Measurements from ENCODE around the gene WDFY2. TPM values are rescaled to one million over a fixed set of nuclear protein-coding genes. Genes with fewer than 3 reads are reported as not detected.
A peak's percentile ranks its signal among the peaks of the same experiment; 100 is the strongest.

Gene WDFY2
- total and polyA plus RNA-seq, 2 experiments from 2014 or later, result 6.9 to 14.2 TPM

DNA sequence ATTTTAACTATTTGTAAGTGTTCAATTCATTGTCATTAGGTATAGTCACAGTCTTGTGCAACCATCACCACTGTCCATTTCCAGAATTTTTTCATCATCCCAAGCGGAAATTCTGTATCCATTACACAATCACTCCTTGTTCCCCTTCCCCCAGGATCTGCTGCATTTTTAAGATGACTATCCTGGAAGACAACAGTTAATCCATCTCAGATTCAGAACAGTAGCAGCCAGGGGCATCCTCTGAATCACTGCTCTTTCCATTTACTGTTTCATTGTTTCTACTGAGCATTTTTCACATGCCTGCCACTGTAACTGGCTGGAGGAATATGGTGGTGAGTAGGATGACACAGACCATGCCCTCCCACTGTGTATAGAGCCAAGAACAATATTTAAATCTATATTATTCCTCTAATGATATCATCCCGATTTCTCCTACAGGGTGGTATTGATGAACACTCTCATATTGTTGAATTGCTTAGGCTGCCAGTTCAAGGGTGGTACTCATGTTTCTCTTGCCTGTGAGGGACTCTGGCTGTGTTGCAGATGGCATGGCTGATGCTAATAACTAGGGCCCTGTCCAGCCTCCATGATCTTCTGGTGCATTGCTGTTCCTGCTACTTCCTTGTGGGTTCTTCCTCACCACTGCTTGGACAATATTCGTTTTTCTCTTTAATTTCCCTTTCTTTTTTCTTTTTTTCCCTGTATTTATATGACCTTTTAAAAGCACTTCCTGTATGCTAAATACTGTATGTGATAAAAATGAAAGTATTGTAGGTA lies 59.0 kb downstream of the WDFY2 start:
- in situ Hi-C loops (cut with MboI), result no loop called here
- H3K4me1 ChIP-seq (ENCODE audit: insufficient read depth), result peaks cover 67% of the 10 kb centered on the region

DNA sequence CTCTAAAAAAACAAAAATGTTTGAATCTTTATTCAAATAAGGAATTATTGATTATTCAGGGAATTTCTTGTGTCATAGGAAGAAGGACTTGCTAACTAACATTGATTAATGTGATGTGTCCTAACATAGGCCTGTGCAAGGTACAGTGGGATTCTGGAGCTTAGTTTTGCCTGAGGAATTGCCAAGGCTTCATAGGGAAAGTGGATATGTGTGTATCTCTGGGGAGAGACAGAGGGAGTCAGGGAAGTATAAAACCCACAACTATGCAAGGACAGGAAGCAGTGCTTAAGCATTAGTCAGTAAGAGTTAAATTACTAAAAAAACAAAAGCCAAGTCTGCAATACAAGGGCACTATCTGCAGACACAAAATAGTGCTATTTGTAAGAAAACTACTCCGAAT lies 59.6 kb downstream of the WDFY2 start:
- H3K27me3 ChIP-seq (replicated peaks; ENCODE audit: insufficient read depth), result no peaks in the 10 kb centered on the region
- peak; percentile 94 for DNase-seq
- TF ChIP-seq EZH2 (IDR thresholded peaks at IDR 0.05; ENCODE audit: insufficient read depth, poor library complexity, severe bottlenecking) (no peak), EZH2phosphoT487 (IDR thresholded peaks at IDR 0.05; ENCODE audit: insufficient read depth, low read depth) (no peak)
- 0% methylated on average over 1 of the region's 1 CpG for WGBS, 2 experiments (ENCODE audit: low coverage in 1 of 2, low lambda C conversion rate in 2 of 2, missing lambda C conversion rate in 2 of 2)
- peak overlapping the region; percentile 83 for H3K9ac ChIP-seq
- H3K4me3 ChIP-seq, result peak overlapping the region; percentile 64
- no peak overlapping the region for H2AFZ ChIP-seq
- H3K36me3 ChIP-seq (ENCODE audit: low read depth), result no peaks in the 10 kb centered on the region
- H3K79me2 ChIP-seq (ENCODE audit: insufficient read depth), result peaks cover 74% of the 10 kb centered on the region
- H3K4me1 ChIP-seq (ENCODE audit: insufficient read depth), result peaks cover 63% of the 10 kb centered on the region
- peak overlapping the region; percentile 91 for H3K4me2 ChIP-seq (ENCODE audit: unreplicated experiment)
- H3K27ac ChIP-seq, result peak overlapping the region; percentile 99
- in situ Hi-C loops (cut with MboI), result no loop called here
- no peaks in the 10 kb centered on the region for H3K9me2 ChIP-seq (ENCODE audit: insufficient read depth)
- no peaks in the 10 kb centered on the region for H4K20me1 ChIP-seq (ENCODE audit: insufficient read depth)
- peaks cover 49% of the 10 kb centered on the region for H3F3A ChIP-seq (ENCODE audit: insufficient read depth)
- no peaks in the 10 kb centered on the region for H3K9me3 ChIP-seq (ENCODE audit: low read depth)

More for the DNA sequence above, 59.0 kb downstream of the WDFY2 start:
- Histone ChIP-seq H2AFZ (no peak overlapping the region), H3K9me3 (ENCODE audit: low read depth) (no peaks in the 10 kb centered on the region), H3K9ac (peak overlapping the region; percentile 83), H3K4me2 (ENCODE audit: unreplicated experiment) (peak overlapping the region; percentile 91), H3K36me3 (ENCODE audit: low read depth) (no peaks in the 10 kb centered on the region), H3K79me2 (ENCODE audit: insufficient read depth) (peaks cover 74% of the 10 kb centered on the region), H3K27ac (peak overlapping the region; percentile 99), H3F3A (ENCODE audit: insufficient read depth) (peaks cover 55% of the 10 kb centered on the region), H3K4me3 (peak overlapping the region; percentile 64), H3K9me2 (ENCODE audit: insufficient read depth) (no peaks in the 10 kb centered on the region), H4K20me1 (ENCODE audit: insufficient read depth) (no peaks in the 10 kb centered on the region), H3K27me3 (replicated peaks; ENCODE audit: insufficient read depth) (no peaks in the 10 kb centered on the region)
- DNase-seq, result peak; percentile 94
- TF ChIP-seq EZH2phosphoT487 (IDR thresholded peaks at IDR 0.05; ENCODE audit: insufficient read depth, low read depth), result peak; percentile 87
- no peak for TF ChIP-seq EZH2 (IDR thresholded peaks at IDR 0.05; ENCODE audit: insufficient read depth, poor library complexity, severe bottlenecking)
- 0 to 2% methylated on average over 3 of the region's 3 CpGs for WGBS, 2 experiments (ENCODE audit: low coverage in 1 of 2, low lambda C conversion rate in 2 of 2, missing lambda C conversion rate in 2 of 2)

- Histone ChIP-seq H3K9me3 (ENCODE audit: low read depth) (no peaks in the 10 kb centered on the region), H3K4me1 (ENCODE audit: insufficient read depth) (peaks cover 55% of the 10 kb centered on the region), H3K9ac (peak overlapping the region; percentile 83), H3K4me2 (ENCODE audit: unreplicated experiment) (peak overlapping the region; percentile 91), H3K79me2 (ENCODE audit: insufficient read depth) (peaks cover 74% of the 10 kb centered on the region), H3K4me3 (peak overlapping the region; percentile 64), H3K9me2 (ENCODE audit: insufficient read depth) (no peaks in the 10 kb centered on the region), H4K20me1 (ENCODE audit: insufficient read depth) (no peaks in the 10 kb centered on the region), H3K27me3 (replicated peaks; ENCODE audit: insufficient read depth) (no peaks in the 10 kb centered on the region), H3F3A (ENCODE audit: insufficient read depth) (peaks cover 42% of the 10 kb centered on the region), H3K36me3 (ENCODE audit: low read depth) (no peaks in the 10 kb centered on the region), H2AFZ (no peak overlapping the region), H3K27ac (peak overlapping the region; percentile 99)
- peak; percentile 75 for DNase-seq
- WGBS, 2 experiments (ENCODE audit: low coverage in 1 of 2, low lambda C conversion rate in 2 of 2, missing lambda C conversion rate in 2 of 2), result 6% methylated on average over 1 of the region's 1 CpG
- TF ChIP-seq EZH2 (IDR thresholded peaks at IDR 0.05; ENCODE audit: insufficient read depth, poor library complexity, severe bottlenecking) (no peak), EZH2phosphoT487 (IDR thresholded peaks at IDR 0.05; ENCODE audit: insufficient read depth, low read depth) (no peak)
- in situ Hi-C loops (cut with MboI), result no loop called here
Observed at GRCh38 chr13:51644654-51645053, 60.4 kb downstream of the WDFY2 start.

DNA sequence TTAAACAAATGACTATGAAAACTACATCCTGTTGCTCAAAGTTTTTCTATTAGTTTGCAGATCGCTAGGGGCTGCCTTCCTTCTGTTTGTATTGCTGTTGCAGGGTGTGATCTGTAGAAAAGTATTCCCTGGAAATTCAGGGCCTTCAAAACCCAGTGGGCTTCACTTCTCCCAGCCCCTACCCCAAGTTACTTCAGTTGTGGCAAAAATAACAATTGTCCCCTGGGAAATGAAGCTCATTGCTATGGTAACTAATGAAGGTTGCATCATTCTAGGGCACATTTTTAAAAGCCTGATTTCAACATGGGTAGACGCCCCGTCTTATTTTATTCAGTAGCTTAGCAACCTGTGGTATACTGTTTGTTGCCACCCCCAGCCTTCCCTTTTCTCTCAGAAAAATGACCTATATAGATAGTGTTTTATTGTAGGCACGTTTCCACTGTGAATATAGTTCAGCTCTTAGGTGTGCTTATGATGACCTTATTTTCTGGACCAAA lies 60.9 kb downstream of the WDFY2 start:
- Histone ChIP-seq H3K79me2 (ENCODE audit: insufficient read depth) (peaks cover 71% of the 10 kb centered on the region), H3K9ac (peak overlapping the region; percentile 83), H3K36me3 (ENCODE audit: low read depth) (no peaks in the 10 kb centered on the region), H2AFZ (no peak overlapping the region), H3K9me3 (ENCODE audit: low read depth) (no peaks in the 10 kb centered on the region), H3K9me2 (ENCODE audit: insufficient read depth) (no peaks in the 10 kb centered on the region), H3K4me1 (ENCODE audit: insufficient read depth) (peaks cover 49% of the 10 kb centered on the region), H4K20me1 (ENCODE audit: insufficient read depth) (no peaks in the 10 kb centered on the region), H3K27me3 (replicated peaks; ENCODE audit: insufficient read depth) (no peaks in the 10 kb centered on the region), H3K27ac (peak overlapping the region; percentile 99), H3K4me2 (ENCODE audit: unreplicated experiment) (peak overlapping the region; percentile 91), H3F3A (ENCODE audit: insufficient read depth) (peaks cover 39% of the 10 kb centered on the region), H3K4me3 (peak overlapping the region; percentile 64)
- WGBS, 2 experiments (ENCODE audit: low coverage in 1 of 2, low lambda C conversion rate in 2 of 2, missing lambda C conversion rate in 2 of 2), result 8 to 9% methylated on average over 4 of the region's 4 CpGs
- DNase-seq, result peak; percentile 95
- TF ChIP-seq EZH2phosphoT487 (IDR thresholded peaks at IDR 0.05; ENCODE audit: insufficient read depth, low read depth), result no peak
- TF ChIP-seq EZH2 (IDR thresholded peaks at IDR 0.05; ENCODE audit: insufficient read depth, poor library complexity, severe bottlenecking), result no peak
- in situ Hi-C loops (cut with MboI), result no loop called here

Data from GM23248 (cell line).